SIG-M5 (cell line): ENCODE measurements around the gene SLC9A8.

Experiments
- DNase-seq: peaks from one replicate; lab custom pipeline; 2025; lab: John Stamatoyannopoulos, UW

SLC9A8 gene

DNA sequence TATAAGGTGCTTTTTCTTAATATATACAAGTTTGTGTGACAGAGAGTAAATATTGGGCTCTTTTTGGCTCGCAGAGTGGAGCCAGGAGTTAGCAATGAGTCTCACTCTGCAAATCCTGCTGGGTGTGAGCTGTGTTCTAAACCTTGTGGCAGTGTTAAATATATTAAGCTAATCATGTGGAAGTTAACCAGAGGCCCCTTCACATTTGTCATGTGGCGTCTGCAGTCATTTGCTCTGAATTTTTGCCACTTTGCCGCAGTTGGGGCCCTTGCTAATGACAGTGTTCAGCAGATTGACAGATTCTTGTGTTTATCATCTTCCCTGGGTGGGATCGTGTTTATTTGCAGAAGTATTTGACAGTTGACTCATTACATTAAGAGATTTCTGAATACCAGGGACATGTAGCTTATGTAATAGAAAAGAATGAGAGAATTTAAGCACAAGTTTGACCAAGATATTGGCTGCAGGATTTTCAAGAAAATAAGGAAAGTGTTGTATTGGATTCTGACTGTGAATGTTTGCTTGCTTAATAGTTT is 64.8 kb downstream of the SLC9A8 start:
- no peak for DNase-seq

DNA sequence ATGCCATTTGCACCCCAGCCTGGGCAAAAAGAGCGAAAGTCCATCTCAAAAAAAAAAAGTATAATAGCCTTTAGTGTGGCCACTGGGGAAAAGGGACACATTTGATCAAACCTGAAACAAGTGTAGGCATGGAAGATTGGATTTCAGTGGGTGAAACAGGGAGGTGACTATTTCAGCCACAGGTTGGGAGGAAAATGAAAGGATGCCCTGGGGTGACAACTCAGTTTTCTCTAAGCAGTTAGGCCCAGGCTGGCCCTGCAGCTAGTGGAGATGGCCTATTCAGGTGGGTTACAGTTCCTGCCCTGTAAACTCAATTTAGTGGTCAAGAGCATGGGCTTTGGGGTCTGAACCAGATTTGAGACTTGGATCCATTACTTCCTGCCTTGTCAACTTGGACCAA is 66.3 kb downstream of the SLC9A8 start:
- DNase-seq, result no peak

DNA sequence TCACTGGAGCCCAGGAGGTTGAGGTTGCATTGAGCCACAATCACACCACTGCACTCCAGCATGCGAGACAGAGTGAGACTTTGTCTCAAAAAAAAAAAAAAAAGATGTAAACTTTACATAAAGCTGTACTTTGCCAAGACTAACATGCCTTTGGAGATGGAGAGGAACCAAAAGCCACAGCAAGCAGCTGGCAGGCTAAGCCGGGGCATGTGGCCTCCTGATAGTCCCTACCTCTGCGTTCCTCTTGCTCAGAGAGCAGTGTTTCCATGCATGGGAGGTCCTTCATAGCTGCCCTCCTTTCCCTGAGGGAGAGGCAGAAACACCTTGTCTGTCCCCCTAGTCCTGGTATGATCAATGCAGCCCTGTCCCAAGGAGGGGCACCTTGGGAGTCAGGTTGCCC is 67.5 kb downstream of the SLC9A8 start:
- DNase-seq, result no peak

DNA sequence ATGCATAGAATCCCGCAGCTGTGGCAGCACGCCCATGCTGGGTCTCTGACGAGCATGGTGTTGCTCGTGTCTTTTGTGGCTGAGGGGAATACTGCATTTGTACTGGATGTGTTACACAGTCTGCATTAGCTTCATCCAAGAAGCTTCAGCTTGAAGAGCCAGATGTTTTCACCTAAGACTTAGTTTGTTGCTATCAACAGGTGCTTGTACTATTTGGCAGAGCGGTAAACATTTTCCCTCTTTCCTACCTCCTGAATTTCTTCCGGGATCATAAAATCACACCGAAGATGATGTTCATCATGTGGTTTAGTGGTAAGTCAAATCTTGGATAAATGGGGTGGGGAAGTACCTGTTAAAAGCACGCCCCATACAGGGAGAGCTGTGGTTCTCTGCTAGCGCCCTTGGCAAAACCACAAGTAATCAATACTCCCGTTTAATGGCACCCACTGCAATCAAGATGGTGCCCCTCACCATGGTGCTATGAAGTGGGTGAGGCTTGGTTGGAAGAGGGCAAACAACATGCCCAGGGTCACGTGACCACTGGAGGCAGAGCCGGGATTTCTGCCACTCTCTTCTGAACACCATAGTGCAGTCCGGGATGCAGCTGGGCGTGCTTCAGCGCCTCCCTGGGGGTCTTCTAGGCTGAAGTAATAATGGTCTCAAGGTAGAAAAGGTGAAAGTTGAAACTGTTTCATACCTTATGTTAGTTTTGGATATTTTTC is 68.3 kb downstream of the SLC9A8 start:
- DNase-seq, result no peak

DNA sequence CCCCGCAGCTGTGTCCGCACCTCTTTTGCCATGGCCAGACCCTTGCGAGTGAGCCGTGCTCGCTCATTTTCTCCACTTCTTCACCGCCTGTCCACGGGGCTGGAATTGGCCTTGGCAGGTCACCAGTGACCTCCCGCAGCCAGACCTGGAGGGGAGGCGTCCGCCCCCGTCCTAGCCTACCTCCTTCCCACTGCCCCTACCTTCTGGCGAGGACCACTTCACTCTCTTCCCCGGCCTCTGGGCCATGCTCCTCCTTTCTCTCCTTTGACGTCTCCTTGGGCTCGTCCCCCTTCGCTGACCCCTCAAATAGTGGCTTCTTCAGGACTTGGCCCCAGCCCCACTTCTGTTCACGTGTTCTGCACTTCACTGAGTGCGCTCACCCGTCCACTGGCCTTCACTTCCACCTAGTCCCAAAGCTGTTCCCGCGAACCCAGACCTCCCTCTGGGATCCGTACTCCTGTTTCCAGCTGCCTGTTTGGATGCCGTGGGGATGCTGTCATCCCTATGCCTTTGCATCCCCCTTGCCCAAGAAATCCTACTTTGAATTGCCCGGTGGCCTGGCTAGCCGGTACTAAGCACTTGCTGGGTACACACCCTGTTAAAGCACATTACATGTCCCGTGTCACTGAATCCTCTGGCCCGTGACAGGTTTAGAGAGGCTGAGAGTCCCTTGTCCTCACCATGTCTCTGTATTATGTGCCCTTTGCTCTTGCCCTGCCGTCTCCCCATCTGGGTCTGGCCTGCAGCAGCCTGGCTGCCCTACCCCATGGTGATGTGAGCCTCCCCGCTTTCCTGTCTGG is 69.7 kb downstream of the SLC9A8 start:
- DNase-seq, result no peak

DNA sequence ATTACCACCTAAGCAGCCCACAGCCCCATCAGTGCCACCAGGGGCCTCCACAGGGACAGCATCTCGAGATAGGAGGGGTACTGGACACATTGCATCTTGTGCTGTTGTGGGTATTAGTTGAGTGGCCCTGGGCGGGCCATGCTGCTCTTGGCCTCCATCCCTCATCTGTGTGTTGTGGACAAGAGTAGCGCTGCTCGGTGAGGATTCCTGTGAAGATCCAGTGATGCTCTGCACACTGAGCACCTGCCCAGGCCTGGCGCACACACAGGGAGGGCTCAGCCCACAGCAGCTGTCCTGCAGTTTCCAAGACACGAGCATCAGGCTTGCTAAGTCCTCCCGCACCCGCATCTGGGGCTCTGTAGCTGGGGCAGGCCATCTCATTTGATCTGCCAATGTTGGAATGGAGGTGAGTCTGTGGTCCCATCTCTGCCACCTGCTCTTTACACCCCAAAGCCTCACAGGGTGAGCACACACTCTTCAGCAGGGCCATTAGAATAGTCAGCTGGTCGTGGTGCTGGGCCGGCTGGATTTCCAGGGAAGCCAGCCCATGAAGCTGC is 70.7 kb downstream of the SLC9A8 start:
- DNase-seq, result no peak

DNA sequence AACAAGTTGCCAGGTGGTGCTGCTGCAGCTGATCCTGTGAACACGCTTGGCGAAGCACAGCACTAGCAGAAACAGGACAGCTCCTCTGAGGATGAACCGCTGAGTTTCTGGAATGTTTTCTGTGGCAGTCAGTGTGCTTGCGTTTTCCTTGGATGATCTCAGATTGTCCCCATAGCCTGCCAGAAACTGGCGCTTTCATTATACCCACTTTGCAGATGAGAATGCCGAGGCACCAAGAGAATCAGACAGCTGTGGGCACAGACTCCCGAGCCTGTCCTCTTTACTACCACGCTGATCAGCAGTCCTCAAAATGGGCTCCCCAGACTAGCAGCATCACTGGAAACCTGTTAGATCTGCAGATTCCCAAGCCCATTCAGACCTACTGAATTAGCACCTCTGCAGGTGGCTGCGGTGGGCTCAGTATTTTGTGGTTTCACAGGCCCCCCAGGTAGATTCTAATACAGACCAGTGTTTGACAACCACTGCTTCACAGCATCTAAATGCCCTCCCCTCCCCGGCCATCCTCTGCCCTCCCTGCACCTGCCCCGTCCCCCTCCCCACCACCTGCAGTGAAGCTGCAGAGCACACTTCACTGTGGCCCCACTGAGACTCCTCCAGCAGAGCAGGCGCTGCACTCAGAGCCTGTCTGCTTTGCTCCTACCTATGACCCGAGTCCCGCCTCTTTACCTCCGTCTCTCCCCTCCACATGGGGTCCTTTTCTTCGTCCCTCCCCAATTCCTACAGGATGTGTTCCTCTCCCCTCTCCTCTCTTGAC is 73.1 kb downstream of the SLC9A8 start:
- no peak for DNase-seq

DNA sequence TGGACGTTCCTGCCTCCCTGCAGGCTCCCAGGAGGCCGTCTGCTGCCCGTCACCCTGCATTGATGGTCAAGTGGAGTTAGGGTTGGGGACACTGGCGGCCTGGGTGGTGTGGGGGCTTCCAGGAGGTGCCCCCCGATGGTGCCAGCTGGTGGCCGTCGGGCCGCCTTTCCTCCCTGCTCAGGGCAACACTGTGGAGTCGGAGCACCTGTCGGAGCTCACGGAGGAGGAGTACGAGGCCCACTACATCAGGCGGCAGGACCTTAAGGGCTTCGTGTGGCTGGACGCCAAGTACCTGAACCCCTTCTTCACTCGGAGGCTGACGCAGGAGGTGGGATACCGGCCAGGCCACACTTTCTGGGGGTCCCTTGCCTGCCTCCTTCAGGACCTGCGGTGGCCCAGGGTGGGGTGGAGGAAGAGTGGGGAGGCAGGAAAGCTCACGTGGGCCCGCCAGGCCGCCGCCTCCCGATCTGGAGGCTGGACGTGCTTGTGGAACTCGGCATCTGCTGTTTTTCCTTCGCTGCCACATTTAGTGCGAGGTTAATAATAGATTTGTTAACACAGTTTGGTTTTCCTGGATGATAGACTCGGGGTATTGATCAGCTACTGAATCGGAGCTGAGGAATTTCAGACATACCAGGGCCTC is 74.1 kb downstream of the SLC9A8 start:
- no peak for DNase-seq

DNA sequence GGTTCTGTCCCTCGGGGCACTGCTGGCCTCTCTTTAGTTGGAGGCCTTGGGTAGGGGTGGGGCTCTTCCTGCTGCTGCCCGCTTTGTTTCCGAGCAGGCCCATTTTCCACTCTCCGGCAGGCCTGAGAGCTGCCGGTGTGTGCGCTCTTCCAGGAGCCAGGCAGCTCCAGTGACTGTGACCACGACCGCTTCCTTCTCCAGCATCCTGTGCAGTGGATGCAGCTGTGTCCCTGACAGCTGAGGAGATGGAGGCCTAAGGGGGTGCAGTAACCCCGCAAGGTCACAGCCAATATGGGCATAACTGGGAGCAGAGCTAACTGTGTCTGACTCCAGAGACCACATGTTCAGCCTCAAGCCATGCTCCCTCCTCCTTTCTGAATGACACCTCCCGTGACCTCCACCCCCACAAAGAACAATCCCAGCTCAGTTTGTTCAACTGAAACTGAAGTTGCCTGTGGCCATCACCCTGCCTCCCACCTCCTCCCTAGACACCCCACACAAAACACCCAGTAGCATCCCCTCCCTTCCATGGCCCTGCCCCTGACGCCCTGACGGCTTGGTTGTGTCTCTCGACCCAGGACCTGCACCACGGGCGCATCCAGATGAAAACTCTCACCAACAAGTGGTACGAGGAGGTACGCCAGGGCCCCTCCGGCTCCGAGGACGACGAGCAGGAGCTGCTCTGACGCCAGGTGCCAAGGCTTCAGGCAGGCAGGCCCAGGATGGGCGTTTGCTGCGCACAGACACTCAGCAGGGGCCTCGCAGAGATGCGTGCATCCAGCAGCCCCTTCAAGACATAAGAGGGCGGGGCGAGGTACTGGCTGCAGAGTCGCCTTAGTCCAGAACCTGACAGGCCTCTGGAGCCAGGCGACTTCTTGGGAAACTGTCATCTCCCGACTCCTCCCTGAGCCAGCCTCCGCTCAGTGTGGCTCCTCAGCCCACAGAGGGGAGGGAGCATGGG is 74.9 kb downstream of the SLC9A8 start:
- no peak for DNase-seq

DNA sequence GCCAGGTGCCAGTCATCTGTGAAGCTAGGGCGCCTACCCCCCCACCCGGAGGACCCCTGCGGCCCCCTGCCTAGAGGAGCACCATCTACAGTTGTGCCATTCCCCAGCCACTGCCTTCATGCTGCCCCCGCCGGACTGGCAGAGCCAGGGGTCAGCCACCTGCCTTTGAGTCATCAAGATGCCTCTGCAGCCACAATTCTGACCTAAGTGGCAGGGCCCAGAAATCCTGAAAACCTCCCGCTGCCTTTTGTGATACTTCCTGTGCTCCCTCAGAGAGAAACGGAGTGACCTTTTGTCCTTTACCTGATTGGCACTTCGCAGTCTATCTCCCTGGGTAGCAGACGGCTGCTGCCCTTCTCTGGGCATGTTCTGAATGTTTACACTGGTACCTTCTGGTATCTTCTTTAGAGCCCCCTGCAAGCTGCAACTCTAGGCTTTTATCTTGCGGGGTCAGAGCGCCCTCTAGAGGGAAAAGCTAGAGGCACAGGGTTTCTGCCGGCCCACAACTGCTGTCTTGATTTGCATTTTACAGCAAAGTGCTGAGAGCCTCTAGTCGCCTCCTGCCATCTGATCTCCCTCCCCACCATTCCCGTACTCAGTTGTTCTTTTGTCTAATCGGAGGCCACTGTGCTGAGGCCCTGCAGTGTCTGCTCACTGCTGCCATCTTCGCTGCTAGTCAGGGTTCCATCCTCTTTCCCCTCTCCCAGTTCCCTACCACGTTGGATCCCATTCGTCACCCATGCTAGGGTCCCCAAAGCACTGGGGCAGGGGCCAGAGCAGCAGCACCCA is 75.8 kb downstream of the SLC9A8 start:
- DNase-seq, result no peak

DNA sequence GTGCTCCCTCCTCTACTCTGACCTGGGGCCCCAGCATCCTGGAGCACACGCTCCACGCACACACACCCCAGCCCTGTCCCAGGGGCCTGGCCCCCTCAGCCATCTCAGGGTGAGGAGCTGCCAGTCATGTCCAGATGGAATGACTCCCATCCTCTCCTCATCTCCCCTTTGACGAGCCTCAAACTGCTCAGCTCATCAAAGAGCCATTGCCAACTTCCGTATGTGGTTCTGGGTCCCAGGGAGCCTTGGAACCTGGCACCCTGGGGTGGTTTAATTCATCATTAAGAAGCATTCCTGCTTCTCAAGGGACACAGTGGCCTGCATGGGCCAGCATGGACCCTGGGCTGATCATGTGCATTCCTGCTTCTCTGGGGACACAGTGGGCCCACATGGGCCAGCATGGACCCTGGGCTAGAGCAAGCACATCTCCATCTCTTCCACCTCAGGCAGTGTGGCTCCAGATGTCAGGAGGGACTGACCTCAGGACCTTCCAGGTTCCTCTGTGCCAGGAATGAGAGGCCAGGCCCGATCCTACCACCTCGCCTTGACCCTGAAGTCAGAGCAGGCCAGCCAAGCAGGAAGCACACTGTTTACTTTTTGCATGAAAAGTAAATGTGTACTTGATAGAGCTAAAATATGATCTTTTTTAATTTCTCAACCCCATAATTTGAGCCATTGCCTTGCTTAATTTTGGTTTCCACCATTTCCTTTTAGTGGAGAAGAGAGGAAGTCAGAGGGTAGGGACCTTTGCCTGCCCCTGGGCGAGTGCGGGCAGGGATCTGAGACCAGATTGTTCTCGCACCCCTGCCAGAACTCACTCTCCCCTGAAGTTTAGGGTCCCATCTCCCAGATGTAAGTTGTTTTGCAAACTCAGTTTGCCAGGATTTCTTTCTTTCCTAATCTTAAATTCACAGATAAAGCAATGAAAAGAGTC is 76.6 kb downstream of the SLC9A8 start:
- DNase-seq, result no peak

DNA sequence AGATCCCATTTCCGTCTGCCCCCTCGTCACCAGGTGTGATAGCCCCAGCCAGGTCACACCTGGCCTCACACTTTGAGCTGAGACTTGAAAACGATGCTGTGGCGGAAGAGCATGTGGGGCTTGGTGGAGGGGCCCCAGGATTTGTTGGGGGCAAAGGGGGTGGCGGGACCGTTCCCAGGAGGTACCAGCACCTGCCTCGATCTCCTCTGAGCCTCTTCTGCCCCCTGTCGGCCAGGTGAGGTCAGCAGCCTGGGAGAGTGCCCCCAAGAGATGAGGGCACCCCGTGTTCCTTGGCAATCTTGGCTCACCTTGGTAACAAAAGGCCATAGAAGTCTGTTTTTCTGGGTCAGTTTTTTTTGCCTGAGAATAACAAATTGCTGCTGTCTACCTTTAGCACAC is 77.3 kb downstream of the SLC9A8 start:
- DNase-seq, result no peak

DNA sequence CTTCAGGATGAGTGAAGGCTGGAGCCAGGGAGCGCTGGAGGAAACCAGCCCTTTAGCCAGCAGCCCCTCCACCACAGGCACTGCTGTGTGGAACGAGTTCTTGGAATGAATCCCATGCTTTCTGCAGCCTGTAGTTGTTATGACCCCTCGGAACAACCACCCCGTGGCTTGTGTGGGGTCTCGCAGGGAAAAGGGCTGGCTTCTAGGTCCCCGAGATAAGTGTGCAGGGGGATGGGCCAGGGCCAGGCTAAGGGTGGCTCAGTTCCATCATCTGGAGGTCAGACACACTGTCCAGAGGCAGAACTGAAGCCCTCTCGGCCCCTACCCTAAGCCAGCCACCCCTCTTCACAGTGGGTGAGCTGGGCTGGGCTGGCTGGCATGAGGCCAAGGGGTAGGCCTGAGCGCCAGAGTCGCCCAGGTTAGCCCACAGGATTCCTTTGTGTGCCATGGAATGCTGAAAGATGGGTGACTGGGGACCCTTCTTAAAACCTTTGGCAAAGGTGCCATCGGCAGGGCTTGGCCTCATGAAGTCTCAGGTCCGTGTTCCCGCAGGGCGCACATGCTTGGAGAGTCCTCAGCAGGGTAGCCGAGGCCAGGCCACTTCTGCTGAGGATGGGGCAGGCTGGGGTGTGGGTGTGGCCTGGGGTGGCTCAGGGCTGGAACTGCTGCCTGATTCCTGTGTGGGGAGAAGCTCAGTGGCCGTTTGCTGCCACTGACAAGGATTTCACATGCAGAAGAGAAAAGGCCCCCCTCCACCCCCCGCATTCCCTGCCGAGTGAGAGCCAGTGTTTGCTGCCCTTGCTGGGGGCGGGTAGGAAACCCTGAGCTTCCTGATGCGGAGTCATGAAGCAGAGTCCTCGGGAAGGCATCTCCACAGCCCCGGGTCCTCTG is 78.1 kb downstream of the SLC9A8 start:
- DNase-seq, result no peak

DNA sequence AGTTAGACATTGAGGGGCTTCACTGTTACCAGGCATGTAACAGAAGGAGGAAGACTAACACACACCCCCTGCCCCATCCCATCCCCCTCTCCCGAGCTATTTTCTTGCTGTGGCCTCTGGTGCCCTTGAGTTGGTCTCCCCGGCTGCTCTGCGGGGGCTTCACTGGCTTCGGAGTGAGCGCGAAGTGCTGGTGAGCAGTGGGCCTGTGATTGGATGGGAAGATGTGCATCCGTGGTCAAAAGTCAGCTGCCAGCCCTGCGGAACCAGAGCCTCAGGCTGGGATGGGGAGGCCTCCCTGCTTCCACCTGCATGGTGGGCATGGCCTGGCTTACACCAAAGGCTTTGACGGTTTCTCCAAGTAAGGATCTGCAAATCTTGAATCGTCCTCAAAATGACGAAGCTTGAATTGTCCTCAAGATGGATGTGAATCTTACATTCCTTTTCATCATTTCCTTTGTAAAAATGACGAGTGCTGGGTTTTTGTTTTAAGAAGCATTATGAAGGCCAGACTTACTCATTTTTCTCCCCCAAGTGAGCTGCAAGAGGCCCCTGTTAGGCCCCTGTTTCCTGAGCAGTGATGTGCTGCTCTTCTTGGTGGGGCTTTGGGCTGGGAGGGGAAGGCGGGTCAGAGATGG is 79.0 kb downstream of the SLC9A8 start:
- no peak for DNase-seq

DNA sequence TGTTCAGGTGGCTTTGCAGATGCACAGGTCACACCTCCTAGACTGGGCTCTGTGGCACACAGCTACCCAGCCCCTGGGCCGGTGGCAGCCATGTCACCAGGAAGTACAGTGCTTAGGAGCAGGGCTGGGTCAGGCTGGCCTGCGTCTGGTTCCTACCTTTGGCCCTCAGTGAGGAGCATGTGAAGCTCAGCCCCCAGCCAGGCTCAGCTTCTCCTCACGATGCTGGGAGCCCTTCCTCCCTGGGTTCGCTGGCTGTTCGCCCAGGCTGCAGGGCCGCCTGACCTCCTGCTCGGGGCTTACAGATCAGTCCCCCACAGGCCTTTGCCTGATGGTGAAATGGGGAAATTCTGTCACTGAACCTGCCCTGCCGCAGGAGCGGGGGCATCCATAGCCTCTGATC is 79.6 kb downstream of the SLC9A8 start:
- no peak for DNase-seq

DNA sequence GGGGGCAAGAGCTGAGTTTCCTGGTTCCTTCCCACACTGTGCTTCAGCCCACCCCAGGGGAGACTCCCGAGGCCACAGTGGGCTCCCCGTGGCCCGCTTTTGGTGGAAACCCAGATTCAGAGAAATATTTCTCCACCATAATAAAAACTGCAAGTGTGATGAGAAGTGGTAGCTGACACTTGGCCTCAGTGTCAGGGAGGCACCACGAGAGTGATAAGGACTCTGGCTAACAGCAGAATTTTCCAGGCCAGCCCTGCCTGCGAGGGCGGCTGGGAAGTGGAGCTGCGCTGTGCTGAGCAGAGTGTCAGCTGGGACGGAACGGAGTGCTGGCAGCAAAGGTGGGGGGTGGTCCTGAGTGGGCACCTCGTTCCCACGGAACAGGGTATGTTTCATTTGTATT is 80.2 kb downstream of the SLC9A8 start:
- DNase-seq, result no peak
